ENCODE data around the gene CSNK2A3. TPM values are rescaled to one million over a fixed set of nuclear protein-coding genes. Genes with fewer than 3 reads are reported as not detected.

The CSNK2A3 gene
- total and polyA plus RNA-seq, 2 donors (not counting 1 experiment from before 2014, with no cell fraction given), result 2.3 TPM

DNA sequence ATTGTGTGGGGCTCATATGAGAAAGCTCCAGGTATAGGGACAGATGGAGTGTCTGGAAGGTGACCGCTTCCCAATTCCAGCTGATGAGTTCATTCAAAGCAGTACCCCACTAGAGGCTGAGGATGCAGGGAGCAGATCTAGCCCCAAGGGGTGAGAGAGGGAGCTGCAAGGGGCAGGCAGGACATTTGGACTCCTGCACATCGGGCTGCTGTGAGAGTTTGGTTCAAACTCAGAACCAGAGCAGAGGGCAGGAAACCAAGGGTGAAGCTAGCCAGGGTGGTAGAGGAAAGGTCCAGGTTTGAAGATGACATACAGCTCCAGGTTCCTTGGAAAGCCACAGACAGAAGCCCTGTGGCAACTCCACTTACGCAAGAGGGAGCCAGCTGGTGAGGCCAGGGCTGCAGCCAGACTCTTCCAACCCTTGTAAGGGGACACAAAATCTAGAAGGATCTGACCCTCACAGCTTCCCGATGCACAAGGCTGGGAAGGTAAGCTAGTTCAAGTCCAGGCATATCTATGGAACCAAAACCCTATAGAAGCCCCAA lies 1.9 kb downstream of the CSNK2A3 start:
- peak in 1 of 2 donors; percentile 22 for DNase-seq (ENCODE audit: low read depth in 2 of 2)
- H3K4me2 ChIP-seq (ENCODE audit: extremely low read depth, insufficient read depth, low read length), result no peak overlapping the region
- H3K4me1 ChIP-seq (ENCODE audit: control insufficient read depth, extremely low read depth, insufficient read depth, low read length), result peaks cover 10% of the 10 kb centered on the region
- no peak overlapping the region for H3K4me3 ChIP-seq (replicated peaks in 1 of 4; ENCODE audit: control extremely low read depth in 1 of 4, insufficient read depth in 1 of 4, low read depth in 3 of 4, low read length in 4 of 4)
- no peaks in the 10 kb centered on the region for H4K20me1 ChIP-seq (ENCODE audit: control insufficient read depth, extremely low read depth, insufficient read depth, low read length)
- no peak overlapping the region for H2AFZ ChIP-seq (ENCODE audit: low read length)
- no peaks in the 10 kb centered on the region for H3K79me2 ChIP-seq (ENCODE audit: control insufficient read depth, insufficient read depth, low read length)
- H3K27me3 ChIP-seq (ENCODE audit: control insufficient read depth, insufficient read depth, low read length), result peaks cover 2% of the 10 kb centered on the region
- H3K36me3 ChIP-seq (ENCODE audit: control insufficient read depth, insufficient read depth, low read length), result no peaks in the 10 kb centered on the region
- H3K9me3 ChIP-seq (ENCODE audit: control insufficient read depth, insufficient read depth, low read depth, low read length), result no peaks in the 10 kb centered on the region
- TF ChIP-seq, protein P1, sequence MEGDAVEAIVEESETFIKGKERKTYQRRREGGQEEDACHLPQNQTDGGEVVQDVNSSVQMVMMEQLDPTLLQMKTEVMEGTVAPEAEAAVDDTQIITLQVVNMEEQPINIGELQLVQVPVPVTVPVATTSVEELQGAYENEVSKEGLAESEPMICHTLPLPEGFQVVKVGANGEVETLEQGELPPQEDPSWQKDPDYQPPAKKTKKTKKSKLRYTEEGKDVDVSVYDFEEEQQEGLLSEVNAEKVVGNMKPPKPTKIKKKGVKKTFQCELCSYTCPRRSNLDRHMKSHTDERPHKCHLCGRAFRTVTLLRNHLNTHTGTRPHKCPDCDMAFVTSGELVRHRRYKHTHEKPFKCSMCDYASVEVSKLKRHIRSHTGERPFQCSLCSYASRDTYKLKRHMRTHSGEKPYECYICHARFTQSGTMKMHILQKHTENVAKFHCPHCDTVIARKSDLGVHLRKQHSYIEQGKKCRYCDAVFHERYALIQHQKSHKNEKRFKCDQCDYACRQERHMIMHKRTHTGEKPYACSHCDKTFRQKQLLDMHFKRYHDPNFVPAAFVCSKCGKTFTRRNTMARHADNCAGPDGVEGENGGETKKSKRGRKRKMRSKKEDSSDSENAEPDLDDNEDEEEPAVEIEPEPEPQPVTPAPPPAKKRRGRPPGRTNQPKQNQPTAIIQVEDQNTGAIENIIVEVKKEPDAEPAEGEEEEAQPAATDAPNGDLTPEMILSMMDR (conservative IDR thresholded peaks at IDR 0.05 in 1 of 2, IDR thresholded peaks at IDR 0.05 in 1 of 2; ENCODE audit: low read depth in 1 of 2, low read length in 2 of 2), result no peak
- no peak for TF ChIP-seq EZH2 (IDR thresholded peaks at IDR 0.05; ENCODE audit: low read length, missing control alignments)
- no peak overlapping the region for H3K9ac ChIP-seq (ENCODE audit: insufficient read depth, low read length)
- H3K27ac ChIP-seq (ENCODE audit: insufficient read depth, low read length), result no peak overlapping the region

DNA sequence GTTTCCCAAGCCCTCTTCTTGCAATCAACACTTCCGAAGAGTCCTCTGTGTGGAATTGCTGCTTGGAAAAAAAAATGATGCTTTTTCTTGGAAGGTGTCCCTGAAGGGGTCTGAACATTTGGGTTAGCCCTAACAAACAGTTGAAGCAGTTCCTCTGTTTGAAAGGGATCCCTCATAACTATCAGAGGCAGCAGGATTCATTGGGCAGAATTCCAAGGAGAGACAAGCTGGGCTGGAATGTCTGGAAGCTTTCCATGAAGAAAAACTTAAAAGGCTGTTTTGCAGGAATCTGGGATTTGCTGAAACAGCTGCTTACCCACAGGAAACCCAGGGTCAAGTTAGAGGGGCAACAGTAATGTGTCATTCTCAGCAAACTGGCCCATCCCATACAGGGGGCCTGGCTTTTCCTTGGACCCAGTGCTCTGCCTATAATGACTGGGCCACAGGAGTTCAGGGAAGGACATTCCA lies 3.1 kb downstream of the CSNK2A3 start:
- Histone ChIP-seq H4K20me1 (ENCODE audit: control insufficient read depth, extremely low read depth, insufficient read depth, low read length) (no peaks in the 10 kb centered on the region), H2AFZ (ENCODE audit: low read length) (no peak overlapping the region), H3K27me3 (ENCODE audit: control insufficient read depth, insufficient read depth, low read length) (peaks cover 2% of the 10 kb centered on the region), H3K36me3 (ENCODE audit: control insufficient read depth, insufficient read depth, low read length) (no peaks in the 10 kb centered on the region), H3K4me3 (replicated peaks in 1 of 4; ENCODE audit: control extremely low read depth in 1 of 4, insufficient read depth in 1 of 4, low read depth in 3 of 4, low read length in 4 of 4) (no peak overlapping the region), H3K9me3 (ENCODE audit: control insufficient read depth, insufficient read depth, low read depth, low read length) (no peaks in the 10 kb centered on the region), H3K27ac (ENCODE audit: insufficient read depth, low read length) (no peak overlapping the region), H3K4me1 (ENCODE audit: control insufficient read depth, extremely low read depth, insufficient read depth, low read length) (peaks cover 10% of the 10 kb centered on the region), H3K9ac (ENCODE audit: insufficient read depth, low read length) (no peak overlapping the region), H3K79me2 (ENCODE audit: control insufficient read depth, insufficient read depth, low read length) (no peaks in the 10 kb centered on the region), H3K4me2 (ENCODE audit: extremely low read depth, insufficient read depth, low read length) (peak overlapping the region; percentile 26)
- no peak for TF ChIP-seq EZH2 (IDR thresholded peaks at IDR 0.05; ENCODE audit: low read length, missing control alignments)
- TF ChIP-seq, protein P1 (conservative IDR thresholded peaks at IDR 0.05 in 1 of 2, IDR thresholded peaks at IDR 0.05 in 1 of 2; ENCODE audit: low read depth in 1 of 2, low read length in 2 of 2), result no peak
- DNase-seq (ENCODE audit: low read depth in 2 of 2), result peak; percentile 89 to 90

DNA sequence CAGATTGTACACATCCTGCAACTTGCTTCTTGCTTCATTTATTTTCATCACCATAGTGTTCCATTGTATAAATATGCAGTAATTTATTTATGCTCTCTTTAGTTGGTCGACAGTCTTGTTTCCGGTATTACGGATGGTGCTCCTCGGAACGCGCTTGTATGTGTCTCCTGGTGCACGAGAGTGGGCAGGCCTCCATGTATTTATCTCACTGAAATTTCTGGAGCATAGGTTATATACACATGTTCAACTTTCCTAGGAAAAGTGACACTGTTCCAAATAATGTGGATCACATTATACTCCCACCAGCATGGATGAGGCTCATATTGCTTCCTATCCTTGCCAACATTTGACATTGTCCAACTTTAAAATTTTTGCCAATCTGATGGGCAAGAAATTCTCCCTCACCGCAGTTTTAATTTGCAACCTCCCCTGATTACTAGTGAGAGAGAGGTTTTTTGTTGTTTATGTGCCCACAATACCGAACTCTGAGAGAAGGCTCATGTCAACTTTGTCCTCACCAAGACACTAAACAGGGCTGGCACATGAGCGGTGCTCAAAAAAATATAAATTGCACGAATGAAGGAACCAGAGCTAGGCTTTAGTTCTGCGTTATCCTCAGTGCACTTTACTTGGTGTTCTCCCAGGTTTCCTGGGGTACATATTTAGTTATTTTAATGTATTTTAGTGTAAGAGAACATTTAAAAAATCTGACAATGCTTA lies 3.8 kb downstream of the CSNK2A3 start:
- Histone ChIP-seq H3K27me3 (ENCODE audit: control insufficient read depth, insufficient read depth, low read length) (peaks cover 2% of the 10 kb centered on the region), H3K4me1 (ENCODE audit: control insufficient read depth, extremely low read depth, insufficient read depth, low read length) (peaks cover 10% of the 10 kb centered on the region), H4K20me1 (ENCODE audit: control insufficient read depth, extremely low read depth, insufficient read depth, low read length) (no peaks in the 10 kb centered on the region), H3K4me2 (ENCODE audit: extremely low read depth, insufficient read depth, low read length) (peak overlapping the region; percentile 26), H3K79me2 (ENCODE audit: control insufficient read depth, insufficient read depth, low read length) (no peaks in the 10 kb centered on the region), H3K36me3 (ENCODE audit: control insufficient read depth, insufficient read depth, low read length) (no peaks in the 10 kb centered on the region), H3K27ac (ENCODE audit: insufficient read depth, low read length) (no peak overlapping the region), H2AFZ (ENCODE audit: low read length) (no peak overlapping the region), H3K9ac (ENCODE audit: insufficient read depth, low read length) (no peak overlapping the region), H3K4me3 (replicated peaks in 1 of 4; ENCODE audit: control extremely low read depth in 1 of 4, insufficient read depth in 1 of 4, low read depth in 3 of 4, low read length in 4 of 4) (no peak overlapping the region), H3K9me3 (ENCODE audit: control insufficient read depth, insufficient read depth, low read depth, low read length) (no peaks in the 10 kb centered on the region)
- TF ChIP-seq, protein P1 (conservative IDR thresholded peaks at IDR 0.05 in 1 of 2, IDR thresholded peaks at IDR 0.05 in 1 of 2; ENCODE audit: low read depth in 1 of 2, low read length in 2 of 2), result no peak
- TF ChIP-seq EZH2 (IDR thresholded peaks at IDR 0.05; ENCODE audit: low read length, missing control alignments), result no peak
- peak in 1 of 2 donors; percentile 33 for DNase-seq (ENCODE audit: low read depth in 2 of 2)

Measured in fibroblast of lung (primary cell).